Measurements from ENCODE around the gene TMC8. TPM values are rescaled to one million over a fixed set of nuclear protein-coding genes. Genes with fewer than 3 reads are reported as not detected.
A peak's percentile ranks its signal among the peaks of the same experiment; 100 is the strongest.
"Not testable (repeated sequence)": the region's sequence is repeated elsewhere in the genome, so short reads cannot be mapped to it uniquely, and the experiment has no call there.

TMC8 gene
- total and polyA plus RNA-seq, 2 donors = 28.6 to 196 TPM

DNA sequence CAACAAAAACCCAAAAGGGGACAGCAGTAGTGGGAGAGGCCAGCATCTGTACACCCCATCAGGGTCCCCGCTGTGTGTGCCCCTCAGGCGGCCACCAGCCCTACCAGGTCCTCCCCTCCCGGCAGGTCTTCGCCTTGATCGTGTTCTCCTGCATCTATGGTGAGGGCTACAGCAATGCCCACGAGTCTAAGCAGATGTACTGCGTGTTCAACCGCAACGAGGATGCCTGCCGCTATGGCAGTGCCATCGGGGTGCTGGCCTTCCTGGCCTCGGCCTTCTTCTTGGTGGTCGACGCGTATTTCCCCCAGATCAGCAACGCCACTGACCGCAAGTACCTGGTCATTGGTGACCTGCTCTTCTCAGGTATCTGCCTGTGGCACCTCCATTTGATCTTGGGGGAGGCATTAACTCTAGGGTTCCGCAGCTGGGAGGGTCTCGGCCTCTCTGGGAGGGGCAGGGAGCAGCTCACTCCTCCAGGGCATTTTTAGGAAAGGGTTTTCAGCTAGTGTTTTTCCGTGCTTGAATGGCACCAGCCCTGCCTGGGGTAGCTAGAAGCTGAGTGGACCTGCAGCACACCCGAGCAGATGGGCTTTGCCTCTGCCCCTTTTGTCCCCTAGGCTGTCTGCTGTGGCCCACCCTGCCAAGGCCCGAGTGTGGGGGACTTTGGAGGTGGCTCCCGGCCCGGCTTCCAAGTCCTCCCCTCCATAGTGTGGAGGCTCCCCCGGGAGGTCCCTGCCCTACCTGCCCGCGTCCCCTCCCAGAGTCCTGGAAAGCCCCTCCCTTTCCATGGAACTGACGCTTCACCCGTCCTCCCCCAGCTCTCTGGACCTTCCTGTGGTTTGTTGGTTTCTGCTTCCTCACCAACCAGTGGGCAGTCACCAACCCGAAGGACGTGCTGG lies 40.4 kb downstream of the TMC8 start:
- Histone ChIP-seq H3K9me3 (ENCODE audit: control insufficient read depth in 2 of 2, insufficient read depth in 1 of 2, low read length in 1 of 2) (no peaks in the 10 kb centered on the region), H3K27ac (ENCODE audit: low read depth in 1 of 2, low read length in 1 of 2) (no peak overlapping the region), H3K36me3 (ENCODE audit: control insufficient read depth in 2 of 2, insufficient read depth in 2 of 2, low read length in 1 of 2) (peaks cover 22 to 46% of the 10 kb centered on the region in 2 donors), H3K4me1 (ENCODE audit: control insufficient read depth in 2 of 2, insufficient read depth in 2 of 2, low read length in 2 of 2) (peaks cover 7 to 61% of the 10 kb centered on the region in 2 donors), H3K27me3 (ENCODE audit: control insufficient read depth in 2 of 2, insufficient read depth in 1 of 2, low read length in 1 of 2) (no peaks in the 10 kb centered on the region), H3K4me3 (ENCODE audit: low read length in 2 of 2) (no peak overlapping the region)
- WGBS = 94% methylated on average over 31 of the region's 31 CpGs
- DNase-seq (ENCODE audit: low read depth in 6 of 9, low spot score in 9 of 9) = no peak

DNA sequence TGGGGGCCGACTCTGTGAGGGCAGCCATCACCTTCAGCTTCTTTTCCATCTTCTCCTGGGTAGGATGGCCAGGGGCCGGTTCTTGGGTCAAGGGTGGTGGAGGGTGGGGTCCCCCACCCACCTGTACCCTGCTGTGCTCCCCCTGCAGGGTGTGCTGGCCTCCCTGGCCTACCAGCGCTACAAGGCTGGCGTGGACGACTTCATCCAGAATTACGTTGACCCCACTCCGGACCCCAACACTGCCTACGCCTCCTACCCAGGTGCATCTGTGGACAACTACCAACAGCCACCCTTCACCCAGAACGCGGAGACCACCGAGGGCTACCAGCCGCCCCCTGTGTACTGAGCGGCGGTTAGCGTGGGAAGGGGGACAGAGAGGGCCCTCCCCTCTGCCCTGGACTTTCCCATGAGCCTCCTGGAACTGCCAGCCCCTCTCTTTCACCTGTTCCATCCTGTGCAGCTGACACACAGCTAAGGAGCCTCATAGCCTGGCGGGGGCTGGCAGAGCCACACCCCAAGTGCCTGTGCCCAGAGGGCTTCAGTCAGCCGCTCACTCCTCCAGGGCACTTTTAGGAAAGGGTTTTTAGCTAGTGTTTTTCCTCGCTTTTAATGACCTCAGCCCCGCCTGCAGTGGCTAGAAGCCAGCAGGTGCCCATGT lies 41.1 kb downstream of the TMC8 start:
- peaks cover 9 to 63% of the 10 kb centered on the region in 2 donors for H3K4me1 ChIP-seq (ENCODE audit: control insufficient read depth in 2 of 2, insufficient read depth in 2 of 2, low read length in 2 of 2)
- DNase-seq (ENCODE audit: low read depth in 6 of 9, low spot score in 9 of 9); H3K27ac ChIP-seq (ENCODE audit: low read depth in 1 of 2, low read length in 1 of 2); H3K9me3 ChIP-seq (ENCODE audit: control insufficient read depth in 2 of 2, insufficient read depth in 1 of 2, low read length in 1 of 2); H3K4me3 ChIP-seq (ENCODE audit: low read length in 2 of 2); H3K27me3 ChIP-seq (ENCODE audit: control insufficient read depth in 2 of 2, insufficient read depth in 1 of 2, low read length in 1 of 2): not testable (repeated sequence)
- WGBS = 95% methylated on average over 19 of the region's 19 CpGs
- peaks cover 22 to 50% of the 10 kb centered on the region in 2 donors for H3K36me3 ChIP-seq (ENCODE audit: control insufficient read depth in 2 of 2, insufficient read depth in 2 of 2, low read length in 1 of 2)

DNA sequence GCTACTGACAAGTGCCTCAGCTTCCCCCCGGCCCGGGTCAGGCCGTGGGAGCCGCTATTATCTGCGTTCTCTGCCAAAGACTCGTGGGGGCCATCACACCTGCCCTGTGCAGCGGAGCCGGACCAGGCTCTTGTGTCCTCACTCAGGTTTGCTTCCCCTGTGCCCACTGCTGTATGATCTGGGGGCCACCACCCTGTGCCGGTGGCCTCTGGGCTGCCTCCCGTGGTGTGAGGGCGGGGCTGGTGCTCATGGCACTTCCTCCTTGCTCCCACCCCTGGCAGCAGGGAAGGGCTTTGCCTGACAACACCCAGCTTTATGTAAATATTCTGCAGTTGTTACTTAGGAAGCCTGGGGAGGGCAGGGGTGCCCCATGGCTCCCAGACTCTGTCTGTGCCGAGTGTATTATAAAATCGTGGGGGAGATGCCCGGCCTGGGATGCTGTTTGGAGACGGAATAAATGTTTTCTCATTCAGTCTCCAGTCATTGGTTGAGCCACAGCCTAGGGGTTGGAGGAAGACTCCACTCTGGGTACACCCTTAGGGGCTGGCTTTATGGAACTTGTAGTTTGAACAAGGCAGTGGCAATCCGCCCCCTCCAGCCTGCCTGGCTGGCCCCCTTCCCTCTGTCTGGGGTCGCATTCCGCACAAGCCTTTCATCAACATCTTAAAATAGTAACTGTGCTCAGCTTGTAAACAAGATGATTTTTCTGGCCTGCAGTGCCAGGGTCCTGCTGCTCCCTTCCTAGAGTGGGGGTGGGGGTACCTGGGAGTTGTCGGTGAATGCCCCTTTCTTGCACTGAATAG lies 41.9 kb downstream of the TMC8 start:
- Histone ChIP-seq H3K27me3 (ENCODE audit: control insufficient read depth in 2 of 2, insufficient read depth in 1 of 2, low read length in 1 of 2) (no peaks in the 10 kb centered on the region), H3K4me3 (ENCODE audit: low read length in 2 of 2) (no peak overlapping the region), H3K36me3 (ENCODE audit: control insufficient read depth in 2 of 2, insufficient read depth in 2 of 2, low read length in 1 of 2) (peaks cover 22 to 50% of the 10 kb centered on the region in 2 donors), H3K4me1 (ENCODE audit: control insufficient read depth in 2 of 2, insufficient read depth in 2 of 2, low read length in 2 of 2) (peaks cover 9 to 65% of the 10 kb centered on the region in 2 donors), H3K9me3 (ENCODE audit: control insufficient read depth in 2 of 2, insufficient read depth in 1 of 2, low read length in 1 of 2) (no peaks in the 10 kb centered on the region), H3K27ac (ENCODE audit: low read depth in 1 of 2, low read length in 1 of 2) (peak overlapping the region; percentile 64 to 69)
- WGBS = 69% methylated on average over 19 of the region's 19 CpGs
- DNase-seq (ENCODE audit: low read depth in 6 of 9, low spot score in 9 of 9) = no peak

- peaks cover 22 to 50% of the 10 kb centered on the region in 2 donors for H3K36me3 ChIP-seq (ENCODE audit: control insufficient read depth in 2 of 2, insufficient read depth in 2 of 2, low read length in 1 of 2)
- no peaks in the 10 kb centered on the region for H3K9me3 ChIP-seq (ENCODE audit: control insufficient read depth in 2 of 2, insufficient read depth in 1 of 2, low read length in 1 of 2)
- H3K4me1 ChIP-seq (ENCODE audit: control insufficient read depth in 2 of 2, insufficient read depth in 2 of 2, low read length in 2 of 2) = peaks cover 9 to 60% of the 10 kb centered on the region in 2 donors
- 92% methylated on average over 11 of the region's 11 CpGs for WGBS
- no peaks in the 10 kb centered on the region for H3K27me3 ChIP-seq (ENCODE audit: control insufficient read depth in 2 of 2, insufficient read depth in 1 of 2, low read length in 1 of 2)
- H3K27ac ChIP-seq (ENCODE audit: low read depth in 1 of 2, low read length in 1 of 2) = peak overlapping the region; percentile 64 to 69
- no peak for DNase-seq (ENCODE audit: low read depth in 6 of 9, low spot score in 9 of 9)
- H3K4me3 ChIP-seq (ENCODE audit: low read length in 2 of 2) = no peak overlapping the region
These were observed 42.6 kb downstream of the TMC8 start for GRCh38 chr17:78173097-78173715.

GRCh38 chr17:78174346-78174869 lies 43.8 kb downstream of the TMC8 start:
- DNase-seq (ENCODE audit: low read depth in 6 of 9, low spot score in 9 of 9) = no peak
- H3K27ac ChIP-seq (ENCODE audit: low read depth in 1 of 2, low read length in 1 of 2) = peak overlapping the region in 1 of 2 donors; percentile 46
- H3K4me3 ChIP-seq (ENCODE audit: low read length in 2 of 2) = no peak overlapping the region
- 88% methylated on average over 15 of the region's 15 CpGs for WGBS
- H3K27me3 ChIP-seq (ENCODE audit: control insufficient read depth in 2 of 2, insufficient read depth in 1 of 2, low read length in 1 of 2) = no peaks in the 10 kb centered on the region
- H3K4me1 ChIP-seq (ENCODE audit: control insufficient read depth in 2 of 2, insufficient read depth in 2 of 2, low read length in 2 of 2) = peaks cover 3 to 53% of the 10 kb centered on the region in 2 donors
- H3K9me3 ChIP-seq (ENCODE audit: control insufficient read depth in 2 of 2, insufficient read depth in 1 of 2, low read length in 1 of 2) = no peaks in the 10 kb centered on the region
- peaks cover 22 to 59% of the 10 kb centered on the region in 2 donors for H3K36me3 ChIP-seq (ENCODE audit: control insufficient read depth in 2 of 2, insufficient read depth in 2 of 2, low read length in 1 of 2)

- DNase-seq (ENCODE audit: low read depth in 6 of 9, low spot score in 9 of 9) = no peak
- Histone ChIP-seq H3K36me3 (ENCODE audit: control insufficient read depth in 2 of 2, insufficient read depth in 2 of 2, low read length in 1 of 2) (peaks cover 24 to 63% of the 10 kb centered on the region in 2 donors), H3K9me3 (ENCODE audit: control insufficient read depth in 2 of 2, insufficient read depth in 1 of 2, low read length in 1 of 2) (no peaks in the 10 kb centered on the region), H3K27me3 (ENCODE audit: control insufficient read depth in 2 of 2, insufficient read depth in 1 of 2, low read length in 1 of 2) (no peaks in the 10 kb centered on the region), H3K27ac (ENCODE audit: low read depth in 1 of 2, low read length in 1 of 2) (no peak overlapping the region), H3K4me1 (ENCODE audit: control insufficient read depth in 2 of 2, insufficient read depth in 2 of 2, low read length in 2 of 2) (peaks cover 2 to 50% of the 10 kb centered on the region in 2 donors), H3K4me3 (ENCODE audit: low read length in 2 of 2) (no peak overlapping the region)
- WGBS = 93% methylated on average over 28 of the region's 28 CpGs
These were observed 44.5 kb downstream of the TMC8 start for GRCh38 chr17:78174870-78175642.

DNA sequence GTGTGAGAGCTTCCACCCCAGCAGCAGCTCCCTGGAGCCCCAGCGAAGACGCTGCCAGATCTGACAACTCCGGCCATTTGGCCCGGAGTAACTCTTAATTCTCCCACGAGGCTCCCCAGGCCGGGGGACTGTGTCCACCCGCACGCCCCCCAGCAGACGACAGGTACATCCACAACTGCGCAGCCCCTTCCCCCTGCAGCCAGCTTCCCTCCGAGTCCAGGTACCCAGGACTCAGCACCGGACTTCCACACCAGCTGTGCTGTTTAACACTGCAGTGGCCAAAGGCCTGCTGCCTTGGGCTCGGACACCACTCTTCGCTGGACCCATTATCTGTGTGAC lies 45.0 kb downstream of the TMC8 start:
- 97% methylated on average over 14 of the region's 14 CpGs for WGBS
- H3K27me3 ChIP-seq (ENCODE audit: control insufficient read depth in 2 of 2, insufficient read depth in 1 of 2, low read length in 1 of 2) = no peaks in the 10 kb centered on the region

DNA sequence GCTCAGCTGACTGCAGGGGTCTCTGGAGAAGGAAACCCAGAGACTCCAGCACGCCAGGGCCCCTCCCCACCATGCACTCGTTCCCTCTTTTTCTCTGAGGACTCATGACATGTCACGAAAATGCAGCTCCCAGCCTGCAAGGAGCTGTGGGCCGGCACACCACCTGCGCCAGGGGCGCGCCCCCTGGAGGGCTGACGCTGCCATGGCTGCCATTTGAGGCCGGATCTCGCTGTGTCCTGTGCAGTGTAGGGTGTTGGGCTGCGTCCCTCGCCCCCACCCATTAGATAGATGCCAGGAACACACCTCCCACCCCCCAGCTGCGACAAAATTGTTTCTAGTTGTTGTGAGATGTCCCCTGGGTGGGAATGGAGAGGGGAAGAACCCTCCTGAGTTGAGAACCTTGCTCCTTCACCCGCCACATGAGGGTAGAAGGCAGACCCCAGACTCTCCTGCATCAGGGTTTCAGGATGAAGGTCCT lies 46.0 kb downstream of the TMC8 start:
- Histone ChIP-seq H3K27me3 (ENCODE audit: control insufficient read depth in 2 of 2, insufficient read depth in 1 of 2, low read length in 1 of 2) (no peaks in the 10 kb centered on the region), H3K4me3 (ENCODE audit: low read length in 2 of 2) (no peak overlapping the region), H3K36me3 (ENCODE audit: control insufficient read depth in 2 of 2, insufficient read depth in 2 of 2, low read length in 1 of 2) (peaks cover 21 to 62% of the 10 kb centered on the region in 2 donors), H3K27ac (ENCODE audit: low read depth in 1 of 2, low read length in 1 of 2) (no peak overlapping the region), H3K4me1 (ENCODE audit: control insufficient read depth in 2 of 2, insufficient read depth in 2 of 2, low read length in 2 of 2) (peaks cover 2 to 42% of the 10 kb centered on the region in 2 donors), H3K9me3 (ENCODE audit: control insufficient read depth in 2 of 2, insufficient read depth in 1 of 2, low read length in 1 of 2) (no peaks in the 10 kb centered on the region)
- DNase-seq (ENCODE audit: low read depth in 6 of 9, low spot score in 9 of 9) = peak in 8 of 9 donors; percentile 42 to 84 (median 68)
- WGBS = 28% methylated on average over 14 of the region's 14 CpGs

More for the DNA sequence above, 45.0 kb downstream of the TMC8 start:
- H3K36me3 ChIP-seq (ENCODE audit: control insufficient read depth in 2 of 2, insufficient read depth in 2 of 2, low read length in 1 of 2) = peaks cover 25 to 63% of the 10 kb centered on the region in 2 donors
- no peak overlapping the region for H3K27ac ChIP-seq (ENCODE audit: low read depth in 1 of 2, low read length in 1 of 2)
- H3K9me3 ChIP-seq (ENCODE audit: control insufficient read depth in 2 of 2, insufficient read depth in 1 of 2, low read length in 1 of 2) = no peaks in the 10 kb centered on the region
- peaks cover 2 to 50% of the 10 kb centered on the region in 2 donors for H3K4me1 ChIP-seq (ENCODE audit: control insufficient read depth in 2 of 2, insufficient read depth in 2 of 2, low read length in 2 of 2)
- DNase-seq (ENCODE audit: low read depth in 6 of 9, low spot score in 9 of 9) = no peak
- H3K4me3 ChIP-seq (ENCODE audit: low read length in 2 of 2) = no peak overlapping the region

Data from thymus (tissue), 11 donors.